ENCODE data around the gene NUP85.
"Not testable (repeated sequence)": the region's sequence is repeated elsewhere in the genome, so short reads cannot be mapped to it uniquely, and the experiment has no call there.

NUP85 gene

DNA sequence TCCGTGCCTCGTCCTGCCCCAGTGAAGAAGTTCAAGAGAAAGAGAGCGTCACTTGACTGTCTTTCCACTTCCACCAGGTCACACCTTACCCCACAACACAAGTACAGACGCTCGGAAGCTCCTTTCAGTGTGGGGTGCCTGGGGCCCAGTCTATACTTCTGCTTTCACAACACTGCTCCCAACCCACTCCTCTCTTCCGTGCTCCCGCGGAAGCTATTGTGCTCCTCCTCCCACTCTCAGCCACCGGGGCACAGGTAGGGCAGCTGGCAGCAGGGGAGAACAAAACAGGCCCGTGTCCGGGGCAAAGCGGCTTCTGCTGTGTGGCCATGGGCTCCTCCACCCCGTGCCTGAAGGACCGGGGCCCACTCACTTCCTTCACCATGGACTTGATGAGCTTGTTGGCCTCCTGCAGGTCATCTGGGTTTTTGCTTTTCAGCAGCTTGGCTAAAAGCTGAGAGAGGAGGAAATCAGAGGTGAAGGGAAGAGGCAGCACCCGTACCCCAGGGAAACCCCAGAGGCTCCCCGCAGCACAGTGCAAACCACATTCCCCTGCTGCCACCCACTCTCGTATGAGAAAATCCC lies 37.1 kb downstream of the NUP85 start:
- DNase-seq: no peak

DNA sequence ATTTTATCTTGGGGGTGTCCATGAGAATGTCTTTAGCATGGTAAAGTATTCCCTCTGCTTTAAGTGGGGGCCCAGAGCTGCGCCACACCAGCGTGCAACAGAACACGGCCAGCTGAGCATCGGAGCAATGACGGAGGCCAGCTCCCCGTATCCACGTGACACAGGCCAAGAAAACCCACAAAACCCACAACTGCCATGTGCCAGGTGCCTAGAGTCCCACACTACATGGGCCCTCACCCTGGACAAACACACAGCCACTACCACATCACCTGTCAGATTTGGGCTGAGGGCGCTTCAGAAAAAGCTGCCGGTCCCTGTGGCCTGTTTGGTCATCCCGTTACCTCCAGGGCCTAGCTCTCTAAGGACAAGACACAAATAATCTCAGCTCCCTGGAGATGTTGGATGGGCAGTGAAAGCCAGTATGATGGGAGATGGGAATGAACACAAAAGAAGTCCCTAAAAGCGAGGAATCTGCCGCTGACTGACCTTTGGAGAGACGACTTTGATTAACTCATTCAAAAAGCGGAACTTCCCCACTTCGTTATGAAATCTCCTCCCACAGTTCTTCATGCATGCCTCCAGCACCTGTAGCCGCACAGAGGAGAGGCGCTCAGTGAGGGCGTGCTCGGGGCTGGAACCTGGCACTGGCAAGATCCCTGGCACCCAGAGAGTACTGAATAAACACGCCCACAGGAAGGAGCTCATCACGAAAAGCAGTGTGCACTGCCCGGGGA lies 38.8 kb downstream of the NUP85 start:
- no peak for DNase-seq

DNA sequence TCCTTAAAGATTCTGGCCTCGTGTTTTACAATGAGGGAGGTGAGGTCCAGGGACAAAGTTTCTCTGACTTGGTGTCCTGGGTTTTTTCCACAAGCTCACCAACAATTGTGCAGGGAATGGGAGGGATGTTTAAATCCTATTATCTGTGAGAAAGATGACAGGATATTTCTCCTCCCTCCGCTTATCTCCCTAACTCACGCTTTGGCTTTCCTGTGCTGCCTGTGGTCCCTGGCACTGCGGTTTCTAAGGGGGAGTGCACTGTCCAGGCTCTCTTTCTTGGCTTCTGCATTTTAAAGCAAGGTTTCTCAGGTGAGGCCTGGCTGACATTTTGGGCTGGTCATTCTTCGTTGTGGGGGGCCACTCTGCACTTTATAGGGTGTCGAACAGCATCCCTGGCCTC lies 39.5 kb downstream of the NUP85 start:
- DNase-seq: no peak

DNA sequence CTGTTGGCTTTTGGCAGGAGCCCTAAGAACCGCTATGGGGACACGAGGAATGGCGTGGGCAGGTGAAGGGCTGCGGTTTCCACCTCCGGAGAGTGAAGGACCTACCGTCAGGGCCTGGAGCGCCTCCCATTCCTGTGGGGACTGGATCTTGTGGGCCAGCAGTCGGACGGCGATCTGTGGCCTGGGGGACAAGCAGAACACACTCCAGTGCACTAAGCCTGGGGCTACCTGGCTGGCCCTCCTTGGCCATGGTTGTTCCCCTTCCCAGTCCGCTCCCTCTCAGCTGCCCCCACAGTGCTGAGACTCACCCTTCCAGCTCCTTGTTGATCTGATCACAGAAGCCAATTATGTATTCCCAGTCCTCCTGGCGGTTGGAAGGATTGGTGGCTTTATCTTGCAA lies 40.9 kb downstream of the NUP85 start:
- no peak for DNase-seq

DNA sequence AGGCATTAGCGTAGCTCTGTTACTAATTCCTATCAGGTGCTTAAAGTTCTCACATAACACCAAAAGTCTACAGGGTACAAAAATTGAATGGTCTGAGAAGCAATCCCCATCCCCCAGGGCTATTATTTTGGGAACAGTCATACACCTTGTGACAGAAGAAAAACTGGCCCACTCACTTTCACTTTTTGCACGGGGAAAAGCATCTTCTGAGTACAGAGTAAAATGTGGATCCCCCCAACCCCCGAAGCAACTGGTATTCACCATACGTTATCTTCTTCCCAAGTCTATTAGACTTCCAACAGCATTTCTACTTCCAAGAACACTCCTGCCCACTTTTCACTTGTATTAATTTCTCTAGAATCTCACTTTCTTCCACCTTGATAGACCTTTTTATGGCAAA lies 44.1 kb downstream of the NUP85 start:
- no peak for DNase-seq

DNA sequence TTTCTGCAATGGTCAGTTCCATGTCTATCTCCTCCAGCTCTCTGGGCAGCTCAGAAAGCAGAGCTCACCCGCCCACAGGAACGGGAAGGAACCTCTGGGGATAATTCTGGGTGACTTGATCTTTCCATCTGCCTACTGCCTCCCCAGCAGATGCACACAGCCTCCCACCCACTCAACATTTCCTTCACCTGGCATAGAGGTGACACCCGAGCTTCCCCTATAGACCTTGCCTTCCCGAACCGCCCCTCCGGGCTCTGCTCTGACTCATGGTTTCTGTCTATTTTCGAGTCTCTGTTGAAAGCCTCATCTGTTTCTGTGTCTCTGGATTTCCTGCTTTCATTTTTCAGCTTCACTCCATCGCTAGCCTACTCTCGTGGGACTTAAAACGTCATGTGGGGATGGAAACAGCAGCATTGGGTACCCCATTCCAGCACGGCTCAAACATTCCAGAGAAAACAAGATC lies 44.6 kb downstream of the NUP85 start:
- DNase-seq: no peak

DNA sequence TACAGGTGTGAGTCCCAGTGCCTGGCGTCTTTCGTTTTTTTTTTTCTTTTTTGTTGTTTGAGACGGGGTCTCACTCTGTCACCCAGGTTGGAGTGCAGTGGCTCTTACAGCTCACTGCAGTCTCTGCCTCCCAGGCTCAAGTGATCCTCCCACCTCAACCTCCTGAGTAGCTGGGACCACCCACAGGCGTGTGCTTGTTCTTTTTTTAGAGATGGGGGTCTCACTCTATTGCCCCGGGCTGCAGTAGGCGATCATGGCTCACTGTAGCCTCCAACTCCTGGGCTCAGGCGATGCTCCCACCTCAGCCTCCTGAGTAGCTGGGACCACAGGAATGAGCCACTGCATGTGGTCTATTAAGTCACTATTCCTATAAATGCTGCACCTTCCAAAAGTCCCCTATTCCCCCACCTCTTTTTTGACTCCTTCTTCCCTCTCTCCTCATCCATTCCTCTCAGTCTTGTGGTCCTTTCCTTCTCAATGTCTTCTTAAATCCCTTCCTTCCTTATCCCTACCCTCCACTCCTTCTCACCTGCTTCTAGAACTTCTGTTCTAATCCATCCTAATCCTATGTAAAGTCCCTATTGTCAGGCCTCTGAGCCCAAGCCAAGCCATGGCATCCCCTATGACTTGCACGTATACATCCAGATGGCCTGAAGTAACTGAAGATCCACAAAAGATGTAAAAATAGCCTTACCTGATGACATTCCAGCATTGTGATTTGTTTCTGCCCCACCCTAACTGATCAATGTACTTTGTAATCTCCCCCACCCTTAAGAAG lies 46.7 kb downstream of the NUP85 start:
- DNase-seq: no peak

DNA sequence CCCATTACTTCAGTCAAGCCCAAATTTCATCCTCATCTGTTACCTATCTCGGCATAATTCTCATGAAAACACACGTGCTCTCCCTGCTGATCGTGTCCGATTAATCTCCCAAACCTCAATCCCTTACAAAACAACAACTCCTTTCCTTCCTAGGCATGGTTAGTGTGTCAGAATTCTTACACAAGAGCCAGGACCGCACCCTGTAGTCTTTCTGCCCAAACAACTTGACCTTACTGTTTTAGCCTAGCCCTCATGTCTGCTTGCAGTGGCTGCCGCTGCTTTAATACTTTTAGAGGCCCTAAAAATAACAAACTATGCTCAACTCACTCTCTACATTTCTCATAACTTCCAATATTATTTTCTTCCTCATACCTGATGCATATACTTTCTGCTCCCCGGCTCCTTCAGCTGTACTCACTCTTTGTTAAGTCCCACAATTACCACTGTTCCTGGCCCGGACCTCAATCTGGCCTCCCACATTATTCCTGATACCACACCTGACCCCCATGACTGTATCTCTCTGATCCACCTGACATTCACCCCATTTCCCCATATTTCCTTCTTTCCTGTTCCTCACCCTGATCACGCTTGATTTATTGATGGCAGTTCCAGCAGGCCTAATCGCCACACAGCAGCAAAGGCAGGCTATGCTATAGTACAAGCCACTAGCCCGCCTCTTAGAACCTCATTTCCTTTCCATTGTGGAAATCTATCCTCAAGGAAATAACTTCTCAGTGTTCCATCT lies 50.6 kb downstream of the NUP85 start:
- not testable (repeated sequence) for DNase-seq

DNA sequence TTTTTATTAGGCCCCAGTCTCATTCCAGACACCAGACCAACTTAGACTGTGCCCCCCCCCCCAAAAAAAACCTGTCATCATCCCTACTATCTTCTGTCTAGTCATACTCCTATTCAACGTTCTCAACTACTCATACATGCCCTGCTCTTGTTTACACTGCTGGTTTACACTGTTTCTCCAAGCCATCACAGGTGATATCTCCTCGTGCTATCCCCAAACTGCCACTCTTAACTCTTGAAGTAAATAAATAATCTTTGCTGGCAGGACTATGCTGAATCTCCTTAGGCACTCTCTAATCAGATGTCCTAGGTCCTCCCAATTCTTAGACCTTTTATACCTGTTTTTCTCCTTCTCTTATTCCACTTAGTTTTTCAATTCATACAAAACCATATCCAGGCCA lies 51.7 kb downstream of the NUP85 start:
- DNase-seq: not testable (repeated sequence)

DNA sequence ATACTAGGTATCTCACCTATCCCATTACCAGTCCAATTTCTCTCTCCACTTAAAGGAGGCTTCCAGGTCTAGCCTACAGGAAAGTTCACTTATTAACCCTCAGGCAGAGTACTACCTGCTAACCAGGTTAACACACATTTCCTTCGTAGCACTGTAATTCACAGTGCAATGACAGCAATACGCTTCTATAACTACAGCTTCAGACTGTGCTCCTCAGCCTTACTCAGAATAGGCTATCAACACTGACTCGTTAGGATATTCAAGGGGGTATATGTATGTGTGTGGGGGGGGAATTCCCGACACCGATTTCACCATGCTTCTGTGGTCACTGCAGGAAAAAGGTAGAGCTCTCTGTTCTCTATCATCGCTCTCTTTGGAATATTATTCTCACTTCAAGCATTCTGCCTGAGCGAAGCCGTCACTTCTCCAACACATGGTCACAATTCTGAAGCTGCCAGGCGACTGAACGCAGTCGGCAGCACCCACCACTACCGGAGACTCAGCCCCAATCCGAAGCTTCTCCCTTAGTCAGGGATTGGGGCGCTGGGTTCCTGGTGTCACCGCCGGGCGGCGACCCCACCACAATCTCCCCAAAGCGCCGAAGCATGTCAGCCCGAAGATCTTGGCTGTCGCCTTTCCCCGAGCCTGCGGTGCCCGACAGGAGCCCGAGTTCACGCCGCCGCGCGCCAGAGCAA lies 55.3 kb downstream of the NUP85 start:
- no peak for DNase-seq

DNA sequence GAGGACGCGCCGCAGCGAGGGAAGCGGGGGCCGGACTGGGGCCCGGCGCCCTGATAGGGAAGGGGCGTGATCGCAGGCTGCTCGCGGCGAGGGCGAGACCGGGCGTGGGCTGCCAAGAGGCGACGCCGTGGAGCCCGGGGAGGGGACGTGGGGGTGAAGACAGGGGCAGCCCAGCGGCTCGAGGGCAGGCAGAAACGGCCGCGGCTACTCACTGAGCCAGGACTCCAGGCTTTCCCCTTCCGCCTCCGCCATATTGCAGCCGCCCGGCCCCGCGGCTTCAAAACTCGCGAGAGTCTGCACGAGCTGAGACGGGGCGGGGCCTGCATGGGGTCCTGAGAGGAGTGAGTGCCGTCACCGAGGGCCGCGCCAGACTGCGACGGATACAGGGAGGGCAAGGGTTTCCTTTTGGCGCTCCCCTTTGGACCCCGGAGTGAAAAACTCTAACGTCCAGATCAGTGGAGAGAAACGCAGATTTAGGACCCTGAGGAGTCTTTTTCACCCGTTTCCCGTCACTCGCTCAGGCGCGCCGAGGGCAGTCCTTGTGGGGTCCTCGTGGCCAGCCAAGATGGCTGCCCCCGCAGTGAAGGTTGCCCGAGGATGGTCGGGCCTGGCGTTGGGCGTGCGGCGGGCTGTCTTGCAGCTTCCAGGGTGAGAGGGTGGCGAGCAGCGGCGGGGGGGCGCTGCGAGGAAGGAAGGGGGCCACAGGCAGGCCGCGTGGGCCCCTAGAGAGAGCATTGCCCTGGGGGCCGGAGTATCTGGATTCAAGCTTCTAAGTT lies 56.0 kb downstream of the NUP85 start, which contains the start of the genes GGA3 and MRPS7:
TSS of gene GGA3 (minus strand) at position 271 of the 776 bp plus-strand sequence. CDS start at position 252, 19 bp downstream.
TSS of gene MRPS7 (plus strand) at position 544 of the 776 bp plus-strand sequence. CDS start at position 566, 22 bp downstream.
- DNase-seq: peak; percentile 81 to 97

DNA sequence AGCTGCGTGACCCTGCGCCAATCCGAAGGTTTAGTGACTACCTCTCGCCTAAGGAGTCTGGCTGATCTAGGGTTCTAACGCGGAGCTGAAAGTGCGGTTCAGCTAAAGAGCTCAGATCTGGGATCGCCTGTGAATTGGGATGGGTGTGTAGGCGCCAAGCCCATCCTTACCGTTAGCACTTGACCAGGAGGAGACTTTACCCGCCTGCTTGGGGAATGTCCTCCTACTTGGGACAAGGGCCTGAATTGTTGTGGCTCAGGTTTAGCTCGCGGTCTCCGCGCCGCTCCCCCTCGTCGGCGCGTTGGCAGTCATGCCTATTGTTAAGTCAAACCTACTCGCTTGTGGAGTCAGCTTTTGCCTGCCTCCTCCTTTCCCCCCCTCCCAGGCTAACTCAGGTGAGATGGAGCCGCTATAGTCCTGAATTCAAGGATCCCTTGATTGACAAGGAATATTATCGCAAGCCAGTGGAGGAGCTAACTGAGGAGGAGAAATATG lies 56.7 kb downstream of the NUP85 start:
- no peak for DNase-seq

DNA sequence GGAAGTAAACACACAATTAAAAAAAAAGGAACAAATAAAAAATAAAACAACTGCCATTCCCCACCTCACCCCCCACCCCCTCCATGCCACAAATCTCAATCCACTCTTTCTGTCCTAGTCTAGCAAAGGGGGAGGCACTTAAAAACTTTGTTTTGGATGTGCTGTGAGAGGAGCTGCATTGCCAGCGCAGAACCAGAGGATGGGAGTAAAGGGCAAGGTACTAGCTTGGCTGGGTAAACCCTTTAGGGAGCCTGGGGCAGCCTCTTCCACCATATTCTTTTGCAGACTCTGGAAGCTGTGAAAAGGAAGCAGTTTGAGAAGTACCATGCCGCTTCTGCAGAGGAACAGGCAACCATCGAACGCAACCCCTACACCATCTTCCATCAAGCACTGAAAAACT lies 57.6 kb downstream of the NUP85 start:
- DNase-seq: no peak

DNA sequence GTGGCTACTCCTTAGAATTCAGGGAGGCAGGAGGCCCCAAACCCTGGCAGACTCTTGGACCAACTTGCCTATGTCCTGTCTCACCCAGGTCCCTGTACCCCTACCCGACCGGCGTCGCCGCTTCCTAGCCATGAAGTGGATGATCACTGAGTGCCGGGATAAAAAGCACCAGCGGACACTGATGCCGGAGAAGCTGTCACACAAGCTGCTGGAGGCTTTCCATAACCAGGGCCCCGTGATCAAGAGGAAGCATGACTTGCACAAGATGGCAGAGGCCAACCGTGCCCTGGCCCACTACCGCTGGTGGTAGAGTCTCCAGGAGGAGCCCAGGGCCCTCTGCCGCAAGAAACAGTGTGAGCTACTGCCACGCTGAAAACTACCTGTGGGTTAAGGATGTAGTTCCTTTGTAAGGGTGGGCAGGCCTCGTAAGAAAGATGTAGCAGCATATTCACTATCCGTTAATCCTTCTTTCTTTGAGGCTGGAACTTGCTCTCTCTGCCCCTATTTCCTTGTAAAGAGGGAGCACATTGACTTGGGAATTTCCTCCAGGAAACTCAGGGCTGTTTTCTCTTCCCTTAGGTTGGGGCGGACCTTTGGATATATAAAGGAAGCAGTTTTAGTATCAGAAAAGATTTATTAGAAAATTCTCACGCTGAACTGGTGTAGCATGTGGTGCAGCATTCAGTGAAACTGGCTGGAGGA lies 60.3 kb downstream of the NUP85 start:
- no peak for DNase-seq

DNA sequence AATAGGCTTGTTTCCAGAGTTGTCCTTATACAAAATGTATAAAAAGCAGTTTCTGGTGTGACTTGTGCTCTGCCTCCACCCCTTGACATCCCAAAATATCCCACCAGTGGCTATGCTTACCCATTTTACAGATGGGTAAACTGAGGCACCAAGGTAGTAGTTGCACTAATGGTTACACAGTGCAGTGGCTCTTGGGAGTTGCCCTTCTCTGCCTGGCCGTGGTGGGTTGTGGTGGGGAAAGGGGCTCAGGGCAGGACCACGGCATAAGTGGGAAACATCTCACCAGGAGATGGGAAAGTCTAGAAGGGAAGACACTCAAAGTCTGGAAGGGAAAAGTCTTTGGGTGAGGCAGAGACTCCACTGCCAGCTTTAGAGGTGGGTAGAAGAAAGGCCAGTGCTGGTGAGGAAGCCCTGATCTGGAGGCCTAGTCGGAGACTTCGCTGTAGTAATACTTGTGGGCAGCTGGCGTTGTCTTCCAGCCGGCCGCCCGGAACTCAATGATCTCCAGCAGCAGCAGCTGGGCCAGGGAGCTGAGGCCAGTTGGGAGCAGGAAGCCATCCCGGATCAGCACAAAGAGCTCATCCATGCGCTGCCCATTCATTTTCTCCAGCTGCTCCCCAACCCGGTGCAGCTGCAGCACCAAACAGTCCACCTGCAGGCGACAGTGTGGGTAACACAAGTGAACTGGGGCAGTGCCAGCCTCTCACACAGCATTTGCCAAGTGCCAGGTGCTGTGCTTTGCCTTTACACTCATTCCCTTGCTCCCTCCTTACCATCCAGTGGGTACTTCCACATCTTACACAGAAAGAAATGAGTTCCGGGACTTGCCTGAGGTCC lies 61.1 kb downstream of the NUP85 start:
- DNase-seq: no peak

DNA sequence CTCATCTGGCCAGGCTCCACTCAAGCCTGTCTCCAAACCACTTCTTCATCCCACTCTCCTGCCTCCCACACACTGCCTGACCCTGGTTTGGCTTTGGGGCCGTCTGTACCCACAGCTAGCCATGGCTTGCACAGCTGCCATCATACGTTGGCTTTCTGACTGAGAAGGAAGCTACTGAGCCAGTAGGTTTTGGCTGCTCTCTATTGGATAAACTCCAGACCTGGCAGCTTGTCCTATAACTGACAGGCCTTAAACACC lies 61.6 kb downstream of the NUP85 start:
- DNase-seq: no peak

DNA sequence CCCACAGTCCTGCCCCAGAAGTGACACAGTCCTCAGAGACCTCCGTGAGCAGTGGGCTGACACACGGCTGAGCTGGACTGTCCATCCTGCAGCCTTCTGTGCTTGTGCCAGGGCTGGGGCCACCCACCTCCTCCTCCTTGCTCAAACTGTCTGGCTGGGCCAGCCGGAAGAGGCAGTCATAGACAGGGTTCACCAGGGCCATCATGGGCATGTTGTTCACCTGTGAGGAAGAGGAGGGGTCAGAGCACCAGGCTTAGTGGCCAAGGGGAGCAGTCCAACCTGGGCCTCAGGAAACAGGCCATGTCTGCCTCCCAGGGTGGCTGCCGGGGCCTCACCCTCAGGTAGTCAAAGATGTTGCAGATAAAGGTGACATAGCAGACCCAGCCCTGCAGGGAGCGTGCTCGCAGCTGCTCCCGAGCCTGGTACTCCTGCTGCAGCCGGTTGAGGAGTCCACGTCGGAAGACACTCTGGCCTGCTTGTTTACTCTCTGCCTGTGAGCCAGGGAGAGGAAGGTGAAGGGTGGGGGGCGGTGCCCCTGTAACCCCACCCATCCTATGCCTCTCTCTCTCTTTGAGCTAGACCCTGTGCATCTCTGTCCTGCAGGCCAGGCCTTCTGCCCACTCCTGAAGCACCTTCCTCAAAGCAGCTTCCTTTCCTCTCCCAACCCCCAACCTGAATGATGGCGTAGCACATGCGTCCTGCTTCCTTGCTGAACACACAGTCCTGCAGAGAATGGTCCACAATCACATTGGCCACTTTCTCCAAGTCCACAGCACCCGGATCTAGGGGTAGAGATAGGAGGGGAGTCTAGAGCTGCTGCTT lies 62.1 kb downstream of the NUP85 start:
- peak; percentile 60 to 78 for DNase-seq

DNA sequence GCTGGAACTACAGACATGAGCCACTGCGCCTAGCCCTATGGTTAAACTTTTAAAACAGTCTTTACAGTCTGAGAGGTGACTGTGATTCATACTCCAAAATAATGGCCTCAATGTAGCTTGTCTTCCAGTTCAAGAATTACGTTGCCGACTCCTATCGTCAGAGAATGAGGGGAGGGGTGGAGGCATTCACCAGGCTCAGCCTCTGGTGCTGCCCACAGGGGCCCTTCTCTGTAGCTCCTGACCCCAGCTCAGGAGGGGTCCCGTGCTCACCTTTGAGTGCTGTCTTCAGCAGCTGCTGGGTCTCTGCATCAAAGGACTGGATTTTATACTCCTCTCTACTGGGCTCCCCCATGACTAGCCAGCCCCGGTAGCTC lies 64.4 kb downstream of the NUP85 start:
- no peak for DNase-seq
